ENCODE measurements around the gene PPP2R2C. TPM values are rescaled to one million over a fixed set of nuclear protein-coding genes. Genes with fewer than 3 reads are reported as not detected.

Gene PPP2R2C
- total and polyA plus RNA-seq, 2 experiments from 2014 or later = 1.3 to 9.2 TPM

DNA sequence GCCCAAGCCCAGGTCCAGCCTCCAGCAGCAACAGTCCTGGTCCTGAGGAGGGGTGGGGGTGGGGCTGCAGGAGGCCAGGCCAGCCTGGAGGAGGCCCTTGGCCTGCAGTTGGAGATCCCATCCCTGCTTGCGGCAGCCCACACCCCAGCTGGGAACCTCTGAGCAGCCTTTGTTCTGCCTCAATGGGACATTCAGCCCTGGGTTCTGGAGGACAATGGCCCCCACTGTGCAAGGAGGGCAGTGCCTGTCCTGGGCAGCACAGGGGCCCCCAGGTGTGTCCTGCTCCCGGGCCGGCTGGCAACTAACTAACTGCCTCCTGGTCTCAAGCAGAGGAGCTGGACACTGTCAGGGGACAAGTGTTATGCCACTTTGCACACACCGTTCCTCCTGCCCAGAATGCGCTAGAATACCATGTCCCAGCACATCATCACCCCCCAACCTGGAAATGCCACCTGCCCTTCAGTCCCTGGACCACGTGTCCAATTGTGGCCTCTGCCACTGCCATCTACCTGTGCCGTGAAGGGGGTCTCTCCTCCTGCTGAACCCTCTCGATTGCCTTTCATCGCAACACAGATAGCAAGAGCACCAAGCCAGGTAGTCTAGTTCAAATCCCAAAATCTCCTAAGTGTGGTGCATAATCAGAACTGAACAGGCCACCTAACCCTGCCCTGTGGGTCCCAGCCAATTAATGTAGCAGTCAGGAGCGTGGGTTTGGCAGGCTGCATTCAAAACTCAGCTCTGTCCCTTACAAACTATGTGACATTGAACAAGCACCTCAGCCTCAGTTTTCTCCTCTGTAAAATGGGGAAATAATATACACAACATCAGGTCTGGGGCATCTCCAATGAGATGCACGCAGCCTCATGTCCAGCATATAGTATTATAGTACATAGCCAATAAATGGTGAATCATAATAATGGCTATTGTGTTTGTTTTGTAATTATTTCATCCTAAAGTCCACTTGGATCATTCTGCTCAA, 8.8 kb downstream of the PPP2R2C start:
- H3K4me1 ChIP-seq (ENCODE audit: insufficient read depth) = no peaks in the 10 kb centered on the region; the same call in 1 of the 2 replicates
- H3K9me2 ChIP-seq (ENCODE audit: insufficient read depth) = no peaks in the 10 kb centered on the region
- Mint-ChIP-seq H3K36me3 (ENCODE audit: low read depth) (no peaks in the 10 kb centered on the region), H3K4me3 (no peak overlapping the region), H3K9me3 (peaks cover 1% of the 10 kb centered on the region; the same call in 1 of the 3 replicates), H3K27ac (no peak overlapping the region), H3K4me1 (peaks cover 14% of the 10 kb centered on the region), H3K27me3 (ENCODE audit: insufficient read depth, low read depth, poor library complexity) (peaks cover 9% of the 10 kb centered on the region)
- H2AFZ ChIP-seq = no peak overlapping the region
- no peak overlapping the region for H3K4me2 ChIP-seq
- peak; percentile 80 for ATAC-seq
- H3K36me3 ChIP-seq (ENCODE audit: insufficient read depth) = no peaks in the 10 kb centered on the region
- no peaks in the 10 kb centered on the region for H3K79me2 ChIP-seq (replicated peaks; ENCODE audit: insufficient read depth)
- no peak overlapping the region for H3K4me3 ChIP-seq
- peaks cover 8% of the 10 kb centered on the region for H3K27me3 ChIP-seq (ENCODE audit: insufficient read depth)
- no peaks in the 10 kb centered on the region for H3F3A ChIP-seq (replicated peaks; ENCODE audit: low read depth)
- no peak overlapping the region for H3K27ac ChIP-seq (ENCODE audit: low read depth)
- no peaks in the 10 kb centered on the region for H4K20me1 ChIP-seq (replicated peaks; ENCODE audit: insufficient read depth)
- no peak for DNase-seq (ENCODE audit: low spot score)
- TF ChIP-seq ETS1 (IDR thresholded peaks at IDR 0.05) = no peak
- TF ChIP-seq, protein P1, sequence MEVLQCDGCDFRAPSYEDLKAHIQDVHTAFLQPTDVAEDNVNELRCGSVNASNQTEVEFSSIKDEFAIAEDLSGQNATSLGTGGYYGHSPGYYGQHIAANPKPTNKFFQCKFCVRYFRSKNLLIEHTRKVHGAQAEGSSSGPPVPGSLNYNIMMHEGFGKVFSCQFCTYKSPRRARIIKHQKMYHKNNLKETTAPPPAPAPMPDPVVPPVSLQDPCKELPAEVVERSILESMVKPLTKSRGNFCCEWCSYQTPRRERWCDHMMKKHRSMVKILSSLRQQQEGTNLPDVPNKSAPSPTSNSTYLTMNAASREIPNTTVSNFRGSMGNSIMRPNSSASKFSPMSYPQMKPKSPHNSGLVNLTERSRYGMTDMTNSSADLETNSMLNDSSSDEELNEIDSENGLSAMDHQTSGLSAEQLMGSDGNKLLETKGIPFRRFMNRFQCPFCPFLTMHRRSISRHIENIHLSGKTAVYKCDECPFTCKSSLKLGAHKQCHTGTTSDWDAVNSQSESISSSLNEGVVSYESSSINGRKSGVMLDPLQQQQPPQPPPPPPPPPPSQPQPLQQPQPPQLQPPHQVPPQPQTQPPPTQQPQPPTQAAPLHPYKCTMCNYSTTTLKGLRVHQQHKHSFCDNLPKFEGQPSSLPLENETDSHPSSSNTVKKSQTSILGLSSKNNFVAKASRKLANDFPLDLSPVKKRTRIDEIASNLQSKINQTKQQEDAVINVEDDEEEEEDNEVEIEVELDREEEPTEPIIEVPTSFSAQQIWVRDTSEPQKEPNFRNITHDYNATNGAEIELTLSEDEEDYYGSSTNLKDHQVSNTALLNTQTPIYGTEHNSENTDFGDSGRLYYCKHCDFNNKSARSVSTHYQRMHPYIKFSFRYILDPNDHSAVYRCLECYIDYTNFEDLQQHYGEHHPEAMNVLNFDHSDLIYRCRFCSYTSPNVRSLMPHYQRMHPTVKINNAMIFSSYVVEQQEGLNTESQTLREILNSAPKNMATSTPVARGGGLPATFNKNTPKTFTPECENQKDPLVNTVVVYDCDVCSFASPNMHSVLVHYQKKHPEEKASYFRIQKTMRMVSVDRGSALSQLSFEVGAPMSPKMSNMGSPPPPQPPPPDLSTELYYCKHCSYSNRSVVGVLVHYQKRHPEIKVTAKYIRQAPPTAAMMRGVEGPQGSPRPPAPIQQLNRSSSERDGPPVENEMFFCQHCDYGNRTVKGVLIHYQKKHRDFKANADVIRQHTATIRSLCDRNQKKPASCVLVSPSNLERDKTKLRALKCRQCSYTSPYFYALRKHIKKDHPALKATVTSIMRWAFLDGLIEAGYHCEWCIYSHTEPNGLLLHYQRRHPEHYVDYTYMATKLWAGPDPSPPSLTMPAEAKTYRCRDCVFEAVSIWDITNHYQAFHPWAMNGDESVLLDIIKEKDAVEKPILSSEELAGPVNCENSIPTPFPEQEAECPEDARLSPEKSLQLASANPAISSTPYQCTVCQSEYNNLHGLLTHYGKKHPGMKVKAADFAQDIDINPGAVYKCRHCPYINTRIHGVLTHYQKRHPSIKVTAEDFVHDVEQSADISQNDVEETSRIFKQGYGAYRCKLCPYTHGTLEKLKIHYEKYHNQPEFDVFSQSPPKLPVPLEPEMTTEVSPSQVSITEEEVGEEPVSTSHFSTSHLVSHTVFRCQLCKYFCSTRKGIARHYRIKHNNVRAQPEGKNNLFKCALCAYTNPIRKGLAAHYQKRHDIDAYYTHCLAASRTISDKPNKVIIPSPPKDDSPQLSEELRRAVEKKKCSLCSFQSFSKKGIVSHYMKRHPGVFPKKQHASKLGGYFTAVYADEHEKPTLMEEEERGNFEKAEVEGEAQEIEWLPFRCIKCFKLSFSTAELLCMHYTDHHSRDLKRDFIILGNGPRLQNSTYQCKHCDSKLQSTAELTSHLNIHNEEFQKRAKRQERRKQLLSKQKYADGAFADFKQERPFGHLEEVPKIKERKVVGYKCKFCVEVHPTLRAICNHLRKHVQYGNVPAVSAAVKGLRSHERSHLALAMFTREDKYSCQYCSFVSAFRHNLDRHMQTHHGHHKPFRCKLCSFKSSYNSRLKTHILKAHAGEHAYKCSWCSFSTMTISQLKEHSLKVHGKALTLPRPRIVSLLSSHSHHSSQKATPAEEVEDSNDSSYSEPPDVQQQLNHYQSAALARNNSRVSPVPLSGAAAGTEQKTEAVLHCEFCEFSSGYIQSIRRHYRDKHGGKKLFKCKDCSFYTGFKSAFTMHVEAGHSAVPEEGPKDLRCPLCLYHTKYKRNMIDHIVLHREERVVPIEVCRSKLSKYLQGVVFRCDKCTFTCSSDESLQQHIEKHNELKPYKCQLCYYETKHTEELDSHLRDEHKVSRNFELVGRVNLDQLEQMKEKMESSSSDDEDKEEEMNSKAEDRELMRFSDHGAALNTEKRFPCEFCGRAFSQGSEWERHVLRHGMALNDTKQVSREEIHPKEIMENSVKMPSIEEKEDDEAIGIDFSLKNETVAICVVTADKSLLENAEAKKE (CRISPR knock-in tag; IDR thresholded peaks at IDR 0.05) = 0 out of 2 replicates have a peak, but pooled peaks have one; percentile 8

Data from GM23338 (cell line).